Lower lobe of right lung (tissue), 2 donors: ENCODE results near the gene BMI1. TPM values are rescaled to one million over a fixed set of nuclear protein-coding genes. Genes with fewer than 3 reads are reported as not detected.

ENCODE experiments used
- ATAC-seq, 2 donors: fragments of 200-7000 bp; cut with Tn5 transposase; one replicate each; pipeline ENCODE4 v1.9.1; 2020 to 2022; ENCODE audit warnings: mild to moderate bottlenecking in 2 of 2, moderate library complexity in 2 of 2
- DNase-seq: peaks from one replicate; pipeline ENCODE4 v3.0.0-alpha.2; 2020
- H3K27ac ChIP-seq: fragments of 200-600 bp; one replicate; pipeline ENCODE4 v1.8.0; 2022
- H3K27me3 ChIP-seq: fragments of 200-600 bp; one replicate; pipeline ENCODE4 v1.8.0; 2022; ENCODE audit warnings: low read depth
- H3K36me3 ChIP-seq: fragments of 200-600 bp; one replicate; pipeline ENCODE4 v1.8.0; 2022; ENCODE audit warnings: mild to moderate bottlenecking
- H3K4me1 ChIP-seq: fragments of 200-600 bp; one replicate; pipeline ENCODE4 v1.8.0; 2022
- H3K4me3 ChIP-seq: fragments of 200-600 bp; one replicate; pipeline ENCODE4 v1.8.0; 2022; ENCODE audit warnings: mild to moderate bottlenecking
- H3K9me3 ChIP-seq: fragments of 200-600 bp; one replicate; pipeline ENCODE4 v1.8.0; 2022
- intact Hi-C: fragments of 100-400 bp; cut with DNase I; formaldehyde crosslinking; loops from one replicate; pipeline ENCODE4 v1.11.0; 2022
- total RNA-seq: library from RNA; stranded (reverse); fragmentation: NEBNext Ultra II Directional; extraction: Animal tissue kit (Norgen Biotek cat#: 25700); gene quantifications from one replicate; pipeline ENCODE4 v1.2.1, GENCODE V29; 2021
- TF ChIP-seq, protein P1 (sequence below): fragments of 200-600 bp; IDR thresholded peaks from one replicate; pipeline ENCODE4 v1.8.0; 2022; ENCODE audit warnings: antibody characterized with exemption, mild to moderate bottlenecking
- donor health status: DM: no; HTN: yes; CAD: no; lungs with severe emphysema.

Gene BMI1
- total RNA-seq, 1 donor from 2014 or later = 48.4 TPM

DNA sequence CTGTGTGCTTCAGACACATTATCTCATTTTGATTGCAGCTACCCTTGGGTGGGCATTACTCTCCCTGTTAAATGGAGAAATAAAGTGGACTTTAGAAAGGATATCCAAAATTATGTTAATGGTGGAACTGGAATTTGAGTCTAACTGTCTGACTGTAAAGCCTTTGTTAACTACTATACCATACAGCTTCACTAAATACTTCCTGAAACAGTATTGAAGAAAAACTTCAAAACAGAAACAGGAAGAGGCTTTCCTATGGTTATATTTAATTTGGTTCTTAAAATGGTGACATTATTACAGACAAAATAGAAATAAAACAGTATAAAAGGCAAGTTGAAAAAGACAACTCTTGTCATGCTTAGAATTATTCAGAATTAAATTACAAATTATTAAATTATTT, 49.4 kb downstream of the BMI1 start:
- Histone ChIP-seq H3K27me3 (no peaks in the 10 kb centered on the region), H3K27ac (no peak overlapping the region), H3K9me3 (no peaks in the 10 kb centered on the region), H3K36me3 (no peaks in the 10 kb centered on the region), H3K4me1 (no peaks in the 10 kb centered on the region), H3K4me3 (no peak overlapping the region)
- intact Hi-C loops = no loop called here
- ATAC-seq = no peak
- DNase-seq = no peak
- TF ChIP-seq, protein P1, sequence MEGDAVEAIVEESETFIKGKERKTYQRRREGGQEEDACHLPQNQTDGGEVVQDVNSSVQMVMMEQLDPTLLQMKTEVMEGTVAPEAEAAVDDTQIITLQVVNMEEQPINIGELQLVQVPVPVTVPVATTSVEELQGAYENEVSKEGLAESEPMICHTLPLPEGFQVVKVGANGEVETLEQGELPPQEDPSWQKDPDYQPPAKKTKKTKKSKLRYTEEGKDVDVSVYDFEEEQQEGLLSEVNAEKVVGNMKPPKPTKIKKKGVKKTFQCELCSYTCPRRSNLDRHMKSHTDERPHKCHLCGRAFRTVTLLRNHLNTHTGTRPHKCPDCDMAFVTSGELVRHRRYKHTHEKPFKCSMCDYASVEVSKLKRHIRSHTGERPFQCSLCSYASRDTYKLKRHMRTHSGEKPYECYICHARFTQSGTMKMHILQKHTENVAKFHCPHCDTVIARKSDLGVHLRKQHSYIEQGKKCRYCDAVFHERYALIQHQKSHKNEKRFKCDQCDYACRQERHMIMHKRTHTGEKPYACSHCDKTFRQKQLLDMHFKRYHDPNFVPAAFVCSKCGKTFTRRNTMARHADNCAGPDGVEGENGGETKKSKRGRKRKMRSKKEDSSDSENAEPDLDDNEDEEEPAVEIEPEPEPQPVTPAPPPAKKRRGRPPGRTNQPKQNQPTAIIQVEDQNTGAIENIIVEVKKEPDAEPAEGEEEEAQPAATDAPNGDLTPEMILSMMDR = no peak

DNA sequence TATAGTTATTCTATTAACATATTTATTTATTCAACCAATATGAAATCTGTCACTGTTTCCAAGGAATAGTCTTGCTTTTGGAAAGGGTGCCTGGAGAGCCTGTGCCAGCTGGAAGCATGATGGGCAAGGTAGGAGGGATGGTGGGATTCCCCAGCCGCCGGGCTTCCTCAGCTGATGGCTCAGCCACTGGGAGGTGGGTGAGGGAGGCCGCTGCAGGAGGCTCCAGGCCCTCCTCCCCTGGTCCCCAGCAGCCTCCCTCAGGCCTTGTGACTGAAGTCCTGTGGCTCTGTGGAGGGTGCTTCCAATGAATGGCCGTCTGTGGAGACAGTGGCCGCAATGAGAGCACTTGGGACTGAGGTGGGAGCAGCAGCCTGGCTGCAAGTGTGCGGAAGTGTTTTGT, 51.4 kb downstream of the BMI1 start:
- no peak overlapping the region for H3K4me3 ChIP-seq
- no peaks in the 10 kb centered on the region for H3K4me1 ChIP-seq
- ATAC-seq (no peak), DNase-seq (no peak)
- H3K36me3 ChIP-seq = no peaks in the 10 kb centered on the region
- H3K27ac ChIP-seq = no peak overlapping the region
- no peaks in the 10 kb centered on the region for H3K9me3 ChIP-seq
- H3K27me3 ChIP-seq = no peaks in the 10 kb centered on the region
- TF ChIP-seq, protein P1 = no peak
- intact Hi-C loops = no loop called here

DNA sequence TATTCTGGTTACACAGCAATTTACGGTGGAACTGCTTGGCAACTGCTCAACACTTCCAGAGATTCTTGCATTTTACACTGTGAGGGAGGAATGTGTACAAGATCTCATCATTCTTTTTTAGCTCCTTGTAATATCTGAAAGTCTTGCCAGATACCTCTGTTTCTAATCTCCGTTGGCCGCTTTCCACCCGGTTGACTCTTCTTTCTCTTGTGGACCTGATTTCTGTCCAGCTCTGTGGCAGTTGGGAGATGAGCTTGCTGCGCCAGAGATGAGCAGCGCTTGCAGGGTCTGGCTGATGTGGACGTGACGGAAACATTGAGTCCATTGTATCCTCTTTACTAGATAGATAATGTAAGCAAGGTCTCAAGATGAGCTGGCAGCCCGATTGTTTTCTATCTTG, 52.0 kb downstream of the BMI1 start:
- no peak overlapping the region for H3K27ac ChIP-seq
- no peak for DNase-seq
- ATAC-seq = no peak
- no peak overlapping the region for H3K4me3 ChIP-seq
- TF ChIP-seq, protein P1 = no peak
- H3K4me1 ChIP-seq = no peaks in the 10 kb centered on the region
- H3K27me3 ChIP-seq = no peaks in the 10 kb centered on the region
- H3K9me3 ChIP-seq = no peaks in the 10 kb centered on the region
- intact Hi-C loops = no loop called here
- no peaks in the 10 kb centered on the region for H3K36me3 ChIP-seq

DNA sequence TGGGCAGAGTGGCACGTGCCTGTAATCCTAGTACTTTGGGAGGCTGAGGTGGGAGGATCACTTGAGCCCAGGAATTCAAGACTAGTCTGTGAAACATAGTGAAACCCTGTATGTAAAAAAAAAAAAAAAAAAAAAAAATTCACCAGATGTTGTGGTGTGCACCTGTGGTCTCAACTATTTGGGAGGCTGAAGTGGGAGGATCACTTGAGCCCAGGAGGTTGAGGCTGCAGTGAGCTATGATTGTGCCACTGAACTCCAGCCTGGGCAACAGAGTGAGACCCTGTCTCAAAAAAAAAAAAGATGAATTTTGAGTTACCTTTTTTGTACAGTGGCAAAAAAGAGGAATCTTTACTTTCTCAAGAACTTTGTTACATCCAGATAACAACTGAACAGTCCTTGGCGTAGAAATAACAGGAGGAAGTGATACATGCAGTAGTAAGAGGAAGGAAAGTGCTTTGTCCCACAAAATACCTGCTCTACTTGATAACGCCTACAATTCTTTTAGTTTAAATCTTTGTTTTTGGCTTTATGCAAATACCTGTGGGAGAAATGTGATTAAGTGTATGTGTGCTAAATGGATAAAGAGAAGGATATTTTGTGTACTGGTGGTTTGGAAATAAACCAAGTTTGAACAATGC, 53.7 kb downstream of the BMI1 start:
- intact Hi-C loops = no loop called here
- Histone ChIP-seq H3K27me3 (no peaks in the 10 kb centered on the region), H3K4me1 (no peaks in the 10 kb centered on the region), H3K9me3 (no peaks in the 10 kb centered on the region), H3K4me3 (no peak overlapping the region), H3K27ac (no peak overlapping the region), H3K36me3 (no peaks in the 10 kb centered on the region)
- TF ChIP-seq, protein P1 = no peak
- no peak for ATAC-seq
- no peak for DNase-seq

DNA sequence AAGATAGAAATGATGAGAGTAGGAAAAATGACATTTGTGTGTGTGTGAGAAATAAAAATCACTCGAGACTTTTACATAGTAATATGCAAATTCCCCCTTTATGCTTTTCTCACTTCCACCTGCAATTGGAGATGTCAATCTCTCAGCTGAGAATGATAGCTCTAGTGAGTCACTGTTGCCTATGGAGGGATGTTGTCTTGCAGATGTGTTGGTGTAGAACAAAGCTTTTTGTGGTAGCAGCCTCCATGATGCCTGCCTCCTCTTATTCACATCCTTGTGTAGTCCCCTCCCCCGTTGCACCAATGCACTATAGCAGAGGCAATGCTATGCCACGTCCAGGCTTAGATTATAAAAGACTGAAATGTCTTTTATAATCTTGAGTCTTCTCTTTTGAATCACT, 58.2 kb downstream of the BMI1 start:
- no peaks in the 10 kb centered on the region for H3K27me3 ChIP-seq
- ATAC-seq = no peak
- DNase-seq = no peak
- TF ChIP-seq, protein P1 = no peak
- intact Hi-C loops = no loop called here
- no peaks in the 10 kb centered on the region for H3K36me3 ChIP-seq
- H3K9me3 ChIP-seq = no peaks in the 10 kb centered on the region
- H3K4me3 ChIP-seq = no peak overlapping the region
- H3K27ac ChIP-seq = no peak overlapping the region
- H3K4me1 ChIP-seq = no peaks in the 10 kb centered on the region

Other genes starting within 250 kb of the BMI1 start
- not detected for gene EBLN1, start 103.1 kb upstream of the BMI1 start, total RNA-seq
- gene COMMD3, start 4.7 kb upstream of the BMI1 start, total RNA-seq = 51.0 TPM
- gene SPAG6, start 24.4 kb downstream of the BMI1 start, total RNA-seq = 10.4 TPM